Colonic mucosa (tissue), 4 donors: ENCODE measurements around the gene PGLYRP1. TPM values are rescaled to one million over a fixed set of nuclear protein-coding genes. Genes with fewer than 3 reads are reported as not detected.

Experiments used
- DNase-seq: peaks from one replicate; pipeline ENCODE4 v3.0.0-alpha.2; 2020
- H3K27ac ChIP-seq: fragments of 200-600 bp; one replicate; pipeline ENCODE4 v1.8.0; 2021
- H3K27me3 ChIP-seq: fragments of 200-600 bp; one replicate; pipeline ENCODE4 v1.8.0; 2021
- H3K36me3 ChIP-seq: fragments of 200-600 bp; one replicate; pipeline ENCODE4 v1.8.0; 2021
- H3K4me1 ChIP-seq: fragments of 200-600 bp; one replicate; pipeline ENCODE4 v1.8.0; 2021; ENCODE audit warnings: mild to moderate bottlenecking
- H3K4me3 ChIP-seq: fragments of 200-600 bp; one replicate; pipeline ENCODE4 v1.8.0; 2021
- H3K9ac ChIP-seq, 2 donors: one replicate each; pipeline ENCODE4 v1.7.0; 2013; ENCODE audit warnings: control low read depth in 2 of 2, low read depth in 2 of 2, low read length in 2 of 2
- H3K9me3 ChIP-seq: fragments of 200-600 bp; one replicate; pipeline ENCODE4 v1.8.0; 2021
- intact Hi-C: fragments of 100-400 bp; cut with DNase I; formaldehyde crosslinking; loops from one replicate; pipeline ENCODE4 v1.14.1; 2022
- total RNA-seq, 2 donors: library from RNA; stranded (reverse); fragmentation: NEBNext Ultra II Directional in 1 of 2; extraction: Animal tissue kit (Norgen Biotek cat#: 25700) in 1 of 2; gene quantifications; one replicate each; pipeline ENCODE4 v1.2.1, GENCODE V29; 2021
- TF ChIP-seq, protein P1 (sequence below): fragments of 200-600 bp; IDR thresholded peaks from one replicate; pipeline ENCODE4 v1.8.0; 2022; ENCODE audit warnings: antibody characterized with exemption, mild to moderate bottlenecking
- donor health status: healthy.
- donor health status: DM: no; HTN: no; CAD: no.
- donor health status: DM: no; HTN: no; CAD: no.

The PGLYRP1 gene
- total RNA-seq, 2 donors from 2014 or later: not detected

- Histone ChIP-seq H3K4me1 (no peaks in the 10 kb centered on the region), H3K27ac (no peak overlapping the region), H3K27me3 (no peaks in the 10 kb centered on the region), H3K9ac (no peak overlapping the region), H3K9me3 (no peaks in the 10 kb centered on the region), H3K36me3 (no peaks in the 10 kb centered on the region), H3K4me3 (no peak overlapping the region)
- TF ChIP-seq, protein P1, sequence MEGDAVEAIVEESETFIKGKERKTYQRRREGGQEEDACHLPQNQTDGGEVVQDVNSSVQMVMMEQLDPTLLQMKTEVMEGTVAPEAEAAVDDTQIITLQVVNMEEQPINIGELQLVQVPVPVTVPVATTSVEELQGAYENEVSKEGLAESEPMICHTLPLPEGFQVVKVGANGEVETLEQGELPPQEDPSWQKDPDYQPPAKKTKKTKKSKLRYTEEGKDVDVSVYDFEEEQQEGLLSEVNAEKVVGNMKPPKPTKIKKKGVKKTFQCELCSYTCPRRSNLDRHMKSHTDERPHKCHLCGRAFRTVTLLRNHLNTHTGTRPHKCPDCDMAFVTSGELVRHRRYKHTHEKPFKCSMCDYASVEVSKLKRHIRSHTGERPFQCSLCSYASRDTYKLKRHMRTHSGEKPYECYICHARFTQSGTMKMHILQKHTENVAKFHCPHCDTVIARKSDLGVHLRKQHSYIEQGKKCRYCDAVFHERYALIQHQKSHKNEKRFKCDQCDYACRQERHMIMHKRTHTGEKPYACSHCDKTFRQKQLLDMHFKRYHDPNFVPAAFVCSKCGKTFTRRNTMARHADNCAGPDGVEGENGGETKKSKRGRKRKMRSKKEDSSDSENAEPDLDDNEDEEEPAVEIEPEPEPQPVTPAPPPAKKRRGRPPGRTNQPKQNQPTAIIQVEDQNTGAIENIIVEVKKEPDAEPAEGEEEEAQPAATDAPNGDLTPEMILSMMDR: no peak
- intact Hi-C loops: loop anchor here (5.0 kb wide), 1 partner anchor 155 kb away; no protein-coding TSS in a partner anchor
- DNase-seq: no peak
Observed at GRCh38 chr19:46032597-46033025, 9.8 kb upstream of the PGLYRP1 start.

DNA sequence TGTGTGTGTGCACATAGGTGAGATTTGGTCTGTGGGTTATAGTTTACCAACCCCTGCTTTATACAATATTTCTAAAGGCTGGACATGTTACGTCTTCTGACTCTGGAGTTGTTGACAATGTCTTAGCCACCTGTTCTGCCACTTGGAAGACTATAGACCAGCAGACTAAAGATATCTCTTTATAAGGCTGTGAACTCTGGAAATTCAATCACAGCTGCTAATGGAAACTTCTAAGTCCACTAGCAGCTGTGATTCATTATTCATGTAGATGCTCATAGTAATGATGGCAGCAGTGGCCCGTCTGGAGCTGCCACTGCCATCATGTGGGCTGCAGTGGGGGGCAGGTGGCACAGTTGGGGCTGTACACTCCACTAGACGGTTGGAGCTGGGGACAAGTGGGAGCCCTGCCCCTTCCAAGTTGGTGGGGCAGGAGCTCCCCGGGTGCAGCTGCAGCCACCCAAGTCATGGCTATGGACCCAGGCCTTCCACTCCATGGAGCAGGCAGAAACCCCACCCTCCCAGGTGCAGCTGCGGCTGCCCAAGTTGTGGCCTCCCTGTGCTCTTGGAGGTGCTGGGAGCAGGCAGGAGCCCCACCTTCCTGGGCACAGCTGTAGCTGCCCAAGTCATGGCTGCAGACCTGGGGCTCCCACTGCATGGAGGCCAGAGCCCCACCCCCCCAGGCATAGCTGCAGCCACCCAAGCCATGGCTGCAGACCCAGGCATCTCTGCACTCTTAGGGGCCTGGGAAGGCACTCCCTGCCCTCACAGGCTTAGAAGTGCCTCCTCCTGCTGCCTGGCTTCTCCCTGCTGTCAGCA lies 9.1 kb upstream of the PGLYRP1 start:
- Histone ChIP-seq H3K27ac (no peak overlapping the region), H3K9me3 (no peaks in the 10 kb centered on the region), H3K9ac (no peak overlapping the region), H3K4me3 (no peak overlapping the region), H3K36me3 (no peaks in the 10 kb centered on the region), H3K27me3 (no peaks in the 10 kb centered on the region), H3K4me1 (no peaks in the 10 kb centered on the region)
- TF ChIP-seq, protein P1: no peak
- DNase-seq: no peak
- intact Hi-C loops: loop anchor here (5.0 kb wide), 1 partner anchor 155 kb away; no protein-coding TSS in a partner anchor

DNA sequence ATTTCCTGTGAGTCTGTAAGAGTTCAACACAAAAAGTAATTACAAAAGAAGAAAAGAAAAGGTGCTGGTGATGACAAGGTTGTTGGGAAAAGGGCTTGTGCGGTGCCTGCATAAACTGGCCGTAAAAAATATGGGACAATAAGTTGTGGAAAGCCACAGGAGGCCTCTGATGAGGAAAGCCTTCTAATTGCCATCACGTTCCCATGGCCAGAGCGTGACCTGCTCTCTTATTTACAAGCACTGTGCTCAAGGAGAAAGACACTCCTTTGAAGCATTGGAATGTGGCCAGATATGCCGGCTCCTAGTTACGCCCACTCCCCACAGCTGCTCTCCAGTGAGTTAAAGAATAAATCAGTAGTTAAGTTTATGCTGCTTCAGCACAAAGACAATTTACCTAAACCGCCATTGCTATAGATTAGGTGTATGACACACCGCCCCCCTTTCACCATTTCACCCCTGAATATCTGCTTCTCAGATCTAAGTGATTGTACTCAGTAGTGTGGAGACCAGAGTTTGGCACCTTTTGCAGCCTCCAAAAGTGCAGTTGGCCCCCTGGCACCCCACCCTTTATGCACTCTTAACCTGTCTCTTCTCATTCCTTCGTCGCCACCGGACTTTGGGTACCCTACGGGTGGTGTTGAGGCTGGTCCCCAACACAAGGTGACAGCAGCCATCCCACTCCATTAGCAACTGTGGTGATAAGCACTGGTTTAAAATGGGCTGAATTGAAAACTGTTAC lies 8.1 kb upstream of the PGLYRP1 start:
- no peak overlapping the region for H3K4me3 ChIP-seq
- H3K9ac ChIP-seq: no peak overlapping the region
- no peak overlapping the region for H3K27ac ChIP-seq
- no peaks in the 10 kb centered on the region for H3K27me3 ChIP-seq
- H3K9me3 ChIP-seq: no peaks in the 10 kb centered on the region
- intact Hi-C loops: loop anchor here (5.0 kb wide), 1 partner anchor 156 kb away; no protein-coding TSS in a partner anchor
- DNase-seq: no peak
- TF ChIP-seq, protein P1: no peak
- no peaks in the 10 kb centered on the region for H3K4me1 ChIP-seq
- H3K36me3 ChIP-seq: no peaks in the 10 kb centered on the region

DNA sequence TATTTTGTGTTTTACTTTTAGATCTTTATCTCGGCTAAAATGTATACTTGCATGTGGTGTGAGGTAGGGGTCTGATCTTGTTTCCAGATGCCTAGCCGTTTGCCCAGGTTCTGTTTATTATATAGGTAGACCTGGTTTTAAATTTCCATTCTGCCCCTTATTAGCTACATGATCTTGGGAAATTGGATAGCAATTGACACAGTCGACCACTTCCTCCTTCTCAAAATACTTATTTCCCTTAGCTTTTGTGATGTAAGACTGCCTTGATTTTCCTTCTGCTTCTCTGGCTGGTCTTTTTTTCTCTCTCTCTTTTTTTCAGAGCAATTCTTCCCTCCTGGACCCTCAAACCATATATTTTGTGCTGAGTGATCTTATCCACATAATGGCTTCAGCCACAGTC lies 3.0 kb upstream of the PGLYRP1 start:
- intact Hi-C loops: no loop called here
- no peaks in the 10 kb centered on the region for H3K36me3 ChIP-seq
- no peak overlapping the region for H3K4me3 ChIP-seq
- no peak for DNase-seq
- no peak overlapping the region for H3K9ac ChIP-seq
- H3K27me3 ChIP-seq: peaks cover 7% of the 10 kb centered on the region
- H3K4me1 ChIP-seq: no peaks in the 10 kb centered on the region
- H3K9me3 ChIP-seq: no peaks in the 10 kb centered on the region
- TF ChIP-seq, protein P1: no peak
- no peak overlapping the region for H3K27ac ChIP-seq

- intact Hi-C loops: no loop called here
- H3K27me3 ChIP-seq: peaks cover 7% of the 10 kb centered on the region
Observed at GRCh38 chr19:46023311-46023779, 492 bp upstream of the PGLYRP1 start.

More at GRCh38 chr19:46023311-46023779, 492 bp upstream of the PGLYRP1 start:
- no peaks in the 10 kb centered on the region for H3K9me3 ChIP-seq
- no peak overlapping the region for H3K9ac ChIP-seq
- no peaks in the 10 kb centered on the region for H3K4me1 ChIP-seq
- H3K36me3 ChIP-seq: no peaks in the 10 kb centered on the region
- H3K27ac ChIP-seq: no peak overlapping the region
- no peak overlapping the region for H3K4me3 ChIP-seq
- TF ChIP-seq, protein P1: no peak
- DNase-seq: no peak
